ENCODE data around the gene MRPL16.

Gene MRPL16

DNA sequence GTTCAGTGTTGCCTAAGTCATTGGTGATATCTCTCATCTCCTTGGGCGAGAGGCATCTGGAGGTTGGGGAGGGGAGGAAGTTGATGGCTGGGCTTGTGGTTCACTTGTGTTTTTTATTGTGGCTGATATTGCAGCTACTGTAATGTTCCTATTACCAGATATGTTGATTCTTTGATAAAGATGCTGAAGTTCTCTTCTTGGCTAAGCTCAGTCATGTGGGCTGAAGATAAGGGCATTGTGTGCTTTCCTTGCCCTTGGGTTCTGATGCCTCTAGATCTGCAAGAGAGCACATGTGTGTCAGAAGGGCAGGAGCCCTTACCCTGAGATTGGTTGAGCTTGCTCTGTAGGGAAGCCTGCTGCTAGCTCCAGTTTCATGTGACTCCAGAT lies 43.4 kb downstream of the MRPL16 start:
- DNase-seq (ENCODE audit: low read depth) = no peak
- TF ChIP-seq, protein P1, sequence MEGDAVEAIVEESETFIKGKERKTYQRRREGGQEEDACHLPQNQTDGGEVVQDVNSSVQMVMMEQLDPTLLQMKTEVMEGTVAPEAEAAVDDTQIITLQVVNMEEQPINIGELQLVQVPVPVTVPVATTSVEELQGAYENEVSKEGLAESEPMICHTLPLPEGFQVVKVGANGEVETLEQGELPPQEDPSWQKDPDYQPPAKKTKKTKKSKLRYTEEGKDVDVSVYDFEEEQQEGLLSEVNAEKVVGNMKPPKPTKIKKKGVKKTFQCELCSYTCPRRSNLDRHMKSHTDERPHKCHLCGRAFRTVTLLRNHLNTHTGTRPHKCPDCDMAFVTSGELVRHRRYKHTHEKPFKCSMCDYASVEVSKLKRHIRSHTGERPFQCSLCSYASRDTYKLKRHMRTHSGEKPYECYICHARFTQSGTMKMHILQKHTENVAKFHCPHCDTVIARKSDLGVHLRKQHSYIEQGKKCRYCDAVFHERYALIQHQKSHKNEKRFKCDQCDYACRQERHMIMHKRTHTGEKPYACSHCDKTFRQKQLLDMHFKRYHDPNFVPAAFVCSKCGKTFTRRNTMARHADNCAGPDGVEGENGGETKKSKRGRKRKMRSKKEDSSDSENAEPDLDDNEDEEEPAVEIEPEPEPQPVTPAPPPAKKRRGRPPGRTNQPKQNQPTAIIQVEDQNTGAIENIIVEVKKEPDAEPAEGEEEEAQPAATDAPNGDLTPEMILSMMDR (IDR thresholded peaks at IDR 0.05; ENCODE audit: low read length, missing control alignments) = no peak
- H3K4me3 ChIP-seq (replicated peaks; ENCODE audit: low read depth, low read length) = no peak overlapping the region

- no peak for DNase-seq (ENCODE audit: low read depth)
- TF ChIP-seq, protein P1 (IDR thresholded peaks at IDR 0.05; ENCODE audit: low read length, missing control alignments) = no peak
- H3K4me3 ChIP-seq (replicated peaks; ENCODE audit: low read depth, low read length) = no peak overlapping the region
These were observed 43.9 kb downstream of the MRPL16 start for GRCh38 chr11:59766542-59767224.

DNA sequence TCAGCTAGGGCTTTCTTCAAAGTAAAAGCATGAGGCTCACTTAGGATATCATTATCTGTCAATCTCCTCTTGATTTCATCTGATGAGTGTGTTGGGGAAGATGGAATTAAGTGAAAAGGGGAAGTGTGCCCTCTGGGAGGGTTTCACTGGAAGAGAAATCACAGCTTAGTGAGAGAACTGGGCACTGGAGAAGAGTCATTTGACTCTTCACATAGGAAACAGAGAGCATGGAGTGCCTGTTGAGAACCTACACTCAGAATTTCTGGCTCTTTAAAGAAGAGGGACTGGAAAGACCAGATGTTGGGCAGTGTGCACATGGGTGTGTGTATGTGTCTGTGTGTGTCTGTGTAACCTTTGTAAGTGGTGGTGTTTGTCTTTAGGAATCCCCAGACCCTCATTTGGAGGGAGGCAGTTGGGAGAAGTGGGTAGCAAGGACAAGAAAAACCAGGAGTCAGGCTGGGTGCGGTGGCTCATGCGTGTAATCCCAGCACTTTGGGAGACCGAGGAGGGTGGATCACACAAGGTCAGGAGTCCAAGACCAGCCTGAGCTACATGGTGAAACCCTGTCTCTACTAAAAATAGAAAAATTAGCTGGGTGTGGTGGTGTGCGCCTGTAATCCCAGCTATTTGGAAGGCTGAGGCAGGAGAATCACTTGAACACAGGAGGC lies 45.4 kb downstream of the MRPL16 start:
- TF ChIP-seq, protein P1 (IDR thresholded peaks at IDR 0.05; ENCODE audit: low read length, missing control alignments) = no peak
- H3K4me3 ChIP-seq (replicated peaks; ENCODE audit: low read depth, low read length) = no peak overlapping the region
- DNase-seq (ENCODE audit: low read depth) = no peak

DNA sequence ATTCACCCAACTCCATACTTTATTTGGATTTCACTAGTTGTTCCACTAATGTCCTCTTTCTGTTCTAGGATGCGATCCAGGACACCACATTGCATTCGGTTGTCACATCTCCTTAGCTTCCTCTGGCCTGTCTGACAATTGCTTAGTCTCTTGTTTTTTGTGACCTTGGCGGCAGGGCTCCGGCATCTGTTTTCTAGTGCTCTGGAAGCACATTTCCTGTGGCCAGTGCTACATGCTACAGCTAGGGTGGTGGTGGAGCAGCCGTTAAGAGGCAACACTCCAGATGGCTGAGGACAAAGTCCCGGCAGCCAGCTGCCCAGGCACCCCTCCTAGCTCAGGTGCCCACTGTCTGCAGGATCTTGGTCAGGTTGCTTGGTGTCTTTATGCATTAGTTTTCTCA lies 48.6 kb downstream of the MRPL16 start:
- no peak for DNase-seq (ENCODE audit: low read depth)
- TF ChIP-seq, protein P1 (IDR thresholded peaks at IDR 0.05; ENCODE audit: low read length, missing control alignments) = no peak
- H3K4me3 ChIP-seq (replicated peaks; ENCODE audit: low read depth, low read length) = no peak overlapping the region

GRCh38 chr11:59760771-59761170 lies 49.8 kb downstream of the MRPL16 start:
- TF ChIP-seq, protein P1 (IDR thresholded peaks at IDR 0.05; ENCODE audit: low read length, missing control alignments) = no peak
- no peak for DNase-seq (ENCODE audit: low read depth)
- no peak overlapping the region for H3K4me3 ChIP-seq (replicated peaks; ENCODE audit: low read depth, low read length)

DNA sequence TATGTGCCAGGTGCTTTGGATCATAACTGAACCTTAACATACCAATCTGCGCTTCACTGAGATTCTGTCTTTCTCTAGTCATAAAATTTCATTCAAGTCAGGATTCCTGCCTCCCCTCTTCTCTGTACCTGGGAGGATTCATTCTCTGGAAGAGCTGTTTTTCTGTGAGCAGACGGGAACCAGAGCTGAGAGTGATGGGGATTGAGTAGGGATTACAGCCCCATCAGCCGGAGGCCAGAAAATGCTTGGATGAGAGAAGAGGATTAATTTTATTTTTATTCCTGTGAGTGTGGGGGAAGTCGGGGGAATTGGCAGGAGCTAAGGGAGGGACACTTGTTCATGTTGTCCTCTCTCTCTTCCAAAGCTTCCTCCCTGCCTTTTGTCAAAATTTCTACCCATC lies 50.7 kb downstream of the MRPL16 start:
- TF ChIP-seq, protein P1 (IDR thresholded peaks at IDR 0.05; ENCODE audit: low read length, missing control alignments) = no peak
- DNase-seq (ENCODE audit: low read depth) = no peak
- H3K4me3 ChIP-seq (replicated peaks; ENCODE audit: low read depth, low read length) = no peak overlapping the region

Data from fibroblast of pulmonary artery (primary cell).